NCI-H345 treated with DMSO at 0.1 percent for 48 hours (cell line): ENCODE data around the gene MAP2K5.

Source experiments
- DNase-seq: peaks from one replicate; lab custom pipeline; 2025; ENCODE audit not compliant: unreplicated experiment; lab: John Stamatoyannopoulos, UW

Gene MAP2K5

GRCh38 chr15:67820992-67821783 is 278.7 kb downstream of the MAP2K5 start:
- no peak for DNase-seq

GRCh38 chr15:67821784-67822440 is 279.4 kb downstream of the MAP2K5 start:
- DNase-seq = no peak

- DNase-seq = no peak
These were observed 280.2 kb downstream of the MAP2K5 start for GRCh38 chr15:67822537-67823313.

GRCh38 chr15:67823314-67824196 is 281.1 kb downstream of the MAP2K5 start:
- DNase-seq = no peak

- DNase-seq = no peak
These were observed 281.9 kb downstream of the MAP2K5 start for GRCh38 chr15:67824197-67824968.

DNA sequence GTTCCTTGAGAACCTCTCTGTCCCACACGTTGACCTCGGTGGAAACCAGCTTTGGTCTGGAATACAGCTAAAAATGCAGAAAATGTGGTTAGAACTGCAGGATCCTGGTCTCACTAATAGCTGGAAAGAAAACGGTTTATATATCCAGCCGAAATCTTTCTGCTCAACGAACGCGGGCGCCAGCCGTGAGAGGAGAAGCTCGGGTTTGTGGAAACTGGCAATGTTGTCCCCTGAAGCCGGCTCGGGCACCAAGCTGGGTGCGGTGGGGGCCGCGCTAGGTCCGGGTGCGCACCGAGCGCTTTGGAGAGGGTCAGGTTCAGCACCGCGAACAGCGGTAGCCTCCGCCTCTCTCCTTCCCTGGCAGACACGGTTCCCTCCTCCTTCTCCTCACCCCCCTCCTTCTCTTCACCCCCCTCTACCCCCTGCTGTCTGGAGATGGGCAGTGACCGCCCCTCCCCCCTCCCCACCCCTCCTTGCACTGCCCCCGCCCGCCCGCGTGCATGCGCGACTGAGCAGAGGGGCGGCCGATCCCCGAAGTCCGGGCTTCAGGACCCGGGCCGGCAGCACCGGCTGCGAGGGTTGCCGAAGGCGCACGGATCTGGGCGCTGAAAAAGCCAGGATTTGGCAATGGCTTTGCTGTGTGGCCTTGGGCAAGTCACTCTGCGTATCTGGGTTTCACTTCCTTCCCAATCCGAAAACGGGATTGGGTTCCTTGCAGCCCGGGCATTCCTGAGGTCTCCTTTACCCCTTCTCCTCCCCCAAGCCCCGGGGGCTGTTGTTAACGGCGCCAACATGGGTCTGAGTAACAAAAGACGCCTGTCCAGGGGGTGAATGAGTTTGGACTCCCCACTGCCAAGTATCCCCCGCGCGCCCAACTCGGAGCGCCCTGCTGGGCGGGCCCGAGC is 282.7 kb downstream of the MAP2K5 start, which contains the start of gene SKOR1:
Gene SKOR1 (plus strand): TSS at position 534 of the 905 bp plus-strand sequence. CDS start 94 bp downstream, at position 628.
- no peak for DNase-seq

- no peak for DNase-seq
These were observed 283.6 kb downstream of the MAP2K5 start for GRCh38 chr15:67825881-67826716.

- DNase-seq = no peak
These were observed 284.4 kb downstream of the MAP2K5 start for GRCh38 chr15:67826717-67827561.

DNA sequence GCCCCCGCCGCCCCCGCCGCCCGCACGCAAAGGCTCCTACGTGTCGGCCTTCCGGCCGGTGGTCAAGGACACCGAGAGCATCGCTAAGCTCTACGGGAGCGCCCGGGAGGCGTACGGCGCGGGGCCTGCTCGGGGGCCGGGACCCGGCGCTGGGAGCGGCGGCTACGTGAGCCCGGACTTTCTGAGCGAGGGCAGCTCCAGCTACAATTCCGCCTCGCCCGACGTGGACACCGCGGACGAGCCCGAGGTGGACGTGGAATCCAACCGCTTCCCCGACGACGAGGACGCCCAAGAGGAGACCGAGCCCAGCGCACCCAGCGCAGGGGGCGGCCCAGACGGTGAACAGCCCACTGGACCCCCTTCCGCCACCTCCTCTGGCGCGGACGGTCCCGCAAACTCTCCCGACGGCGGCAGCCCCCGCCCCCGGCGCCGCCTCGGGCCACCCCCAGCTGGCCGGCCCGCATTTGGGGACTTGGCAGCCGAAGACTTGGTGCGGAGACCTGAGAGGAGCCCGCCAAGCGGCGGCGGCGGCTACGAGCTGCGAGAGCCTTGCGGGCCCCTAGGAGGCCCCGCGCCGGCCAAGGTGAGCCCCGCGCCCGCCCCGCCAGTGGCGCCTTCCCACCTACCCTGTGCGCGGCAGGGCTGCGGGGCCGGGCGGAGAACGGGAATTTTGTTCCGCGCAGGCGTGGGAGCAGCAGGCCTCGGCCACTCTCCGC is 285.2 kb downstream of the MAP2K5 start:
- DNase-seq = no peak

DNA sequence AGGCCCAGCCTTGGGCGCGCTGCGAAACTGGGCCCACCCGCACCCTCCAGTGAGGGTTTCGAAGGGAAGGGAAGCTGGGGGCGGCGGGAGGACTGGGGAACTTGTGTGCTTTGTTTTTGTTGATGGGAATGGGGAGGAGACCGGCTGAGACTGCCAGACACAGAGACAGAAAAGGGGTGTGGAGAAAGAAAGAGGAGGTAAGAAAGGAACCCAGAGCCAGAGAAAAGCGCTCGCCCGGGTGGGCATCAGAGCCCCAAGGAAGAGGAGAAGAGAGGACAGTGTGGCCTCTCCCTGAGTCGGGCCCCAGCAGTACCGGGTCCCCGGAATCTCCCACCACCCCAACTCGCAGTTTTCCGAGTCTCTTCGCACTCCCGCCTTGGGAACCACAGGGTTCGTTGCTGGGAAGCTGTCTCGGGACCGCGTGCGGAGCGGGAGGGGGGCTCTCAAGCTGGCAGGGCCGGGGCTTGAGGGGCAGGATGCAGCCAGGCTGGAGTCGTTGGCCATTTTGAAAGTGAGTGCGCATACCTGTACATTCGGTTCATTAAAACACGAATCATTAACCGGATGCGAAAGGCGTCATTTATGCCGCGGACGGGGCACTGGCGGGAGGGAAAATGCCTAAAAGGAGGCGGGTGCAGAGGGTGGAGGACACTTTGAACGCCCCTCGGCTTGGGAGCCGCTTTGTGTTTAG is 285.9 kb downstream of the MAP2K5 start:
- DNase-seq = no peak

GRCh38 chr15:67828969-67829646 is 286.6 kb downstream of the MAP2K5 start:
- DNase-seq = no peak

DNA sequence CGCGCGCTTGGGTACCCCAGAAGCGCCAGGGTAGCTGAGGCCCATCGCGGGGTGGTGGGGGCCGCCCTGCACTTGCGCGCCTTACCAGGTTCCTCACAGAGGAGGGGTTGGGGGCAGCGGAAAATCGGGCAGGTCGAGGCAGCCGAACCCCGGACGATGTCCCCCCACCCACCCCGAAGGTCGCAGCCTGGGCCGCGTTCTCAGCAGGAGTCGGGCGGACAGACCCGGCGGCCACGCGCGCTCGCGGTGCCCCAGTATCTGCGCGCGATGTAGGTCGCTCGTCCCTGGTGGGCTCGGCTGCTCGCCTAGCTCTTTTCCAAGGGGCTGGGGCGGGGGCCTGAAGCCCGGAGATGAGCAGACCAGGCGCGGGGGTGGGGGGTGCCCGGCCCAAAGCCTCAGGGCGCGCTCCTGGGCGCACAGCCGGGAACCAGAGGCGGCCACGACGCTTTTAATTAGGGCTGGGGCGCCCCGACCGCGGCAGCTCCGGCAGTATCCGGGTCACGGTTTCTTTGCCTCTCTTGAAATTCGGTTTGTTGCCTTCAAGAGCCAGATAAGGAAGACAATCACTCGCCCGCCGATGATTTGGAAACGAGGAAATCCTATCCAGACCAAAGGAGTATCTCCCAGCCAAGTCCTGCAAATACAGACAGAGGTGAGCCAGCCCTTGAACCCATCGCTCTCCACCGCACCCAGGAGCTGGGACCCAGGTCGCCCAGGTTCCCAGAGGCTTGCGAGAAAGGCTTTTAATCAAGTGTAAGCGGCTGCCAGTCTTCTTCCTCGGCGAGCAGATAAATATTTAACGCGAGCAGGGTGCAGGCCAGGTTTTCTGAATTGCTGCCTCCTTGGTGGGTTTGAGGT is 287.4 kb downstream of the MAP2K5 start:
- no peak for DNase-seq

- DNase-seq = no peak
These were observed 288.9 kb downstream of the MAP2K5 start for GRCh38 chr15:67831363-67831762.

DNA sequence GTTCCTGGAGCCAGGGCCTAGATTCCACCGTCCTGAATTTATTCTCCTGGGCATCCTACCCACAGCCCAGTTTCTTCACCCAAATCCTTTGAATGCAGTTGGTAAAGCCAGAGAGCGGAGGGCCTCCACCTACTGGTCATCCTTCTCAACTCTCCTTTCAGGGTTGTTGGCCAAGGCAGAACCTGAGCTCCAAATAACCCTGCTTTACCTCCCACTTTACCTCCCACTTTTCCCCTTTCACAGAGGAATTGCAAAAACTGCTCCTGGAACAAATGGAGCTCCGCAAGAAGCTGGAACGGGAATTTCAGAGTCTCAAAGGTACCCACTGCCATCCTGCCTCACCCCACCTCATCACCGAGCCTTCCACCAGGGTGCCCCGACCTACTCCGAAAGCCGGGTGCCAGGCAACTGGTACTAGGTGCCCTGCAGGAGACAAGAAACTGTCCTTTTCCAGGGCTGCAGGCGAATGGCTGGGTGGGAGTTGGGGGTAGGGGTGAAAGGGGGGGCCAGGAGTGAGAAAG is 289.6 kb downstream of the MAP2K5 start:
- DNase-seq = no peak
